Mucosa of stomach (tissue), 1 donor: ENCODE measurements around the gene TIA1.
"Not testable (repeated sequence)": the region's sequence is repeated elsewhere in the genome, so short reads cannot be mapped to it uniquely, and the experiment has no call there.

Experiments used
- H3K27me3 ChIP-seq: one replicate; pipeline ENCODE4 v1.7.0; 2013; ENCODE audit warnings: mild to moderate bottlenecking, low read length; ENCODE audit not compliant: control insufficient read depth, insufficient read depth
- H3K36me3 ChIP-seq: one replicate; pipeline ENCODE4 v1.7.0; 2013; ENCODE audit warnings: low read length; ENCODE audit not compliant: control insufficient read depth, insufficient read depth
- H3K4me1 ChIP-seq: one replicate; pipeline ENCODE4 v1.7.0; 2013; ENCODE audit warnings: mild to moderate bottlenecking, low read length; ENCODE audit not compliant: control insufficient read depth, insufficient read depth
- H3K4me3 ChIP-seq: one replicate; pipeline ENCODE4 v1.7.0; 2013; ENCODE audit warnings: low read length
- H3K9ac ChIP-seq: one replicate; pipeline ENCODE4 v1.7.0; 2013; ENCODE audit warnings: mild to moderate bottlenecking, low read length, moderate library complexity
- H3K9me3 ChIP-seq: one replicate; pipeline ENCODE4 v1.7.0; 2013; ENCODE audit warnings: mild to moderate bottlenecking, low read length, moderate library complexity; ENCODE audit not compliant: control insufficient read depth
- donor health status: Pancreatic carcinoma.

The TIA1 gene

DNA sequence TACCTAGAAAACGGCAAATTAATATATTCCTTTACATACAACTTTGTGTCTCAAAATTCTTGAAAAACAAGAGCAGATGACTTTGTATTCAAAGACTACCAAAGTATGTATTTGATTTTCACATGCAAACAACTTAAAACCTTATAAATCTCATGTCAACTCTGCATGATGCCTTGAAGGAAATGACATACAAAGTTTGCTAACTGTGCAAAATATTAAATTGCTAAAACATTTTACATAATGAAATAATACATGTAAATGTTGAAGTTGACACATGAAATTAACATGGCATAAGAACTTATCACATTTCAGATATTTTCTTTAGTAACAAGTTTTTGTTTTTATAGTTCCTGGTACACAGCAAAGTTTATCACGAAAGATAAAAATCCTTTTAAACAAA is 36.8 kb downstream of the TIA1 start:
- Histone ChIP-seq H3K9ac (no peak overlapping the region), H3K27me3 (no peaks in the 10 kb centered on the region), H3K9me3 (no peaks in the 10 kb centered on the region), H3K36me3 (no peaks in the 10 kb centered on the region), H3K4me3 (no peak overlapping the region), H3K4me1 (peaks cover 6% of the 10 kb centered on the region)

DNA sequence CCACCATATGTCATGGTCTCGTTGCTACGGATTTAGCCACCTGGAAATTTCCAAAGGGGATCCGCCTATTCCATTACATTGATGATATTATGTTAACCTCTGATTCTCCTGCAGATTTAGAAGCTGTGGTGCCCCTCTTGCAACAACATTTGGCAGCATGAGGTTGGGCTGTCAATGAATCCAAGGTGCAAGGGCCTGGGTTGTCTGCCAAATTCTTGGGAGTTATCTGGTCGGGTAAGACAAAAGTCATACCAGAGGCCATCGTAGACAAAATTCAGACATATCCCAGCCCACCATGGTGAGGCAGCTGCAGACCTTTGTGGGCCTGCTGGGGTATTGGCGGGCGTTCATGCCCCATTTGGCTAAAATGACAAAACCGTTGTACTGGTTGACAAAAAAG is 44.0 kb downstream of the TIA1 start:
- Histone ChIP-seq H3K9ac (no peak overlapping the region), H3K4me3 (no peak overlapping the region), H3K4me1 (peaks cover 13% of the 10 kb centered on the region), H3K27me3 (no peaks in the 10 kb centered on the region), H3K9me3 (no peaks in the 10 kb centered on the region), H3K36me3 (no peaks in the 10 kb centered on the region)

DNA sequence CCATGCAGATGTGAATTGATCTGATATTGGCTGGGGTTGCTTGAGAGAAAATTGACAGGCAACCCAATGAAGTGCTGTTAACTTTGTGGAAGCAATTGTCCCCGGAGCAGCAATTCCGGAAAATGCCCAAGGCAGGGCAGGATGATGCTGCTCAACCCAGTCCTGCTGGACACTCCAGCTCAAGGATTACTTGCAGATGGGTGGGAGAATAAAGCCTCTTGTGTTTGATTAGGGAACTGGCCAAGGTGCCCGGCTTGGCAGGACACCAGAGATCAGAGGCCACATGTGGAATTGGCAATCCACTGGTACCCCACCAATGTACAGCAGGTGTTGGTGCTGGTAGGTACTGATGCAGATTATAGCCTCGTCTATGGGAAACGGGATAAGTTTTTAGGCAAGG is 45.3 kb downstream of the TIA1 start:
- peaks cover 13% of the 10 kb centered on the region for H3K4me1 ChIP-seq
- no peaks in the 10 kb centered on the region for H3K9me3 ChIP-seq
- H3K4me3 ChIP-seq, result no peak overlapping the region
- no peaks in the 10 kb centered on the region for H3K36me3 ChIP-seq
- H3K27me3 ChIP-seq, result no peaks in the 10 kb centered on the region
- no peak overlapping the region for H3K9ac ChIP-seq

DNA sequence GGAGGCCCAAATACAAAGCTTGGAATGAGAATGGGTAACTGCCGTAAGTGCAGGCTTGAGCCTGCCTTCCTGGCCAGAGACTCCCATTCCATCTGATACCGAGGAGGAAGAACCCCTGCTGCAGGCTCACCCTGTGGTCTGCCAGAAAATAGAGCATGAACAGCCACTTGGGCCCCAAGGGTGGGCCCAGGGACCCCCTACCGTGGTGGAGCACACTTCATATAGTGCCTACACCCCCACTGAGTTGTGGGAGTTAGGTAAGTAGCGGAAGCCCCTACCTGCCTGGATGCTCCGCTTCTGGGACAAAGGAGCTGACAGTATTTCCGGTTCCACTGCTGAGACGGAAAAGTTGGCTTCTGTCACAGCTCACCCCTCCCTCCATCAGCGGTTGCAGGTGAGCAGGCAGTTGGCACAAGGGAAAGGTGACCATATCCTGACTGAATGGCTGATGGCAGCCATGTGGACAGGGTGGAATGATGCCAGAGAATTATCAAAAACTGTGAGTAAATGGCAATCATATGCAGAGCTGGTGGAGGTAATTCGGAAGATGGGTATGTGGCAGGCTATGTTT is 46.1 kb downstream of the TIA1 start:
- H3K36me3 ChIP-seq, result no peaks in the 10 kb centered on the region
- H3K9me3 ChIP-seq, result no peaks in the 10 kb centered on the region
- H3K9ac ChIP-seq, result no peak overlapping the region
- peaks cover 13% of the 10 kb centered on the region for H3K4me1 ChIP-seq
- H3K27me3 ChIP-seq, result no peaks in the 10 kb centered on the region
- no peak overlapping the region for H3K4me3 ChIP-seq

DNA sequence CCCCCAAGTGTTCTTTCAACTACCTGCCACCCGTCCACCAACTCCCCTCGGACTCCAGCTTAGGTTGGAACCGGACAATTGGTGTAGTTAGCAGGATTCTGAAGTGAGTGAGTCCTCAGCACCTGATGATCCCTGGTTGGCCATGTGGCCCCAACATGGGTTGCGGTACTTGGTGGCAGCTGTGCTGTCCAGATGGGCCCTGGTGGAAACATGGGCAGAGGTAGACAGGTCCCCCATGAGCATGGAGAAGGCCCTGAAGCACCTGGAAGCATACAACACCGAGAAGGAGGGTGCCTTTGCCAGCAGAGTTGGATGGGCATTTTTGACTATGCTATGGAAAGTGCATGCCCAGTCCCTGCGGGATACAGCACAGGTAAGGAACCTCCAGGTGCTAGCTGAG is 46.6 kb downstream of the TIA1 start:
- no peak overlapping the region for H3K4me3 ChIP-seq
- no peaks in the 10 kb centered on the region for H3K9me3 ChIP-seq

DNA sequence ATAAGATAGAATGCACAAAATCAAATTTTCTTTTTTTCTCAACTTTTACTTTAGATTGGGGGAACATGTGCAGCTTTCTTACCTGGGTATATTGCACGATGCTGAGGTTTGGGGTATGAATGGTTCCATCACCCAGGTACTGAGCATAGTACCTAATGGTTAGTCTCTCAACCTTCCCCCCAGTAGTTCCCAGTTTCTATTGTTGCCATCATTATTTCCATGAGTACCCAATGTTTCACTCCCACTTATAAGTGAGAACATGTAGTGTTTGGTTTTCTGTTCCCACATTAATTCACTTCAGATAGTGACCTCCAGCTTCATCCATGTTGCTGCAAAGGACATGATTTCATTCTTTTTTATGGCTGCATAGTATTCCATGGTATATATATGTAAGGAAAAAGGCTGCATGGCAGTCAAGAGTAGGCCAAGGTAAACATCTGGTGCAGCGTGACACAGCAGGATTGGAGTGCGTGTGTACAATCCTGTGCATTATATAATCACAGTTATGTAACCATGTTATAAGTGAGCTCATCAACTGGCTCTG is 47.1 kb downstream of the TIA1 start:
- Histone ChIP-seq H3K9me3 (no peaks in the 10 kb centered on the region), H3K4me1 (peaks cover 13% of the 10 kb centered on the region), H3K9ac (no peak overlapping the region), H3K4me3 (no peak overlapping the region), H3K27me3 (no peaks in the 10 kb centered on the region), H3K36me3 (no peaks in the 10 kb centered on the region)

More for the DNA sequence above, 46.6 kb downstream of the TIA1 start:
- Histone ChIP-seq H3K36me3 (no peaks in the 10 kb centered on the region), H3K27me3 (no peaks in the 10 kb centered on the region), H3K9ac (no peak overlapping the region), H3K4me1 (peaks cover 13% of the 10 kb centered on the region)

DNA sequence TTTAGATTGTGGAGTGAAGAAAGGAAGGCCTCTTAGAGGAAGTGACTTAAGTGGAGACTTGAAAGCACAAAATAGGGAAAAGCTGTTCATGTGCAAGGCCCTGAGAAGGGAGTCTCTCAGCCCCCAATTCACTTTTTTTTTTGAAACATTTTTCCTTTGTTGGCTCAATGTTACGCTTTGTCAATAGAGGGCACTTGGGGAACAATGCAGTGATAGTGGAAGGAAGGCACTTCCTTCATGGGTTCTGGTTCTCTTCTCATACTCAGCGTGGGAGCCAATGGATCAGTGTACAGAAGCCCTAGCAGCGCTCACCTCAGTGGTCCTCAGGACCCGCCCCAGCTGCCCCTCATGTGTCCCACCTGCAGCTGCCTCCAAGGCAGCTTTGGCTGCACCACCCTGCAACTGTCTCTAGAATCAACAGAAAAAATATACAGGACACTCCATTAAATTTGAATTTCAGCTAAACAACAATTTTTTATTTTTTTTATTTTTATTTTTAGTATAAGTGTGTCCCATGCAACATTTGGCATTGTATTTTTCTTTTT is 49.0 kb downstream of the TIA1 start:
- Histone ChIP-seq H3K4me1 (peaks cover 13% of the 10 kb centered on the region), H3K27me3 (no peaks in the 10 kb centered on the region), H3K9me3 (no peaks in the 10 kb centered on the region), H3K9ac (no peak overlapping the region), H3K36me3 (no peaks in the 10 kb centered on the region), H3K4me3 (no peak overlapping the region)

DNA sequence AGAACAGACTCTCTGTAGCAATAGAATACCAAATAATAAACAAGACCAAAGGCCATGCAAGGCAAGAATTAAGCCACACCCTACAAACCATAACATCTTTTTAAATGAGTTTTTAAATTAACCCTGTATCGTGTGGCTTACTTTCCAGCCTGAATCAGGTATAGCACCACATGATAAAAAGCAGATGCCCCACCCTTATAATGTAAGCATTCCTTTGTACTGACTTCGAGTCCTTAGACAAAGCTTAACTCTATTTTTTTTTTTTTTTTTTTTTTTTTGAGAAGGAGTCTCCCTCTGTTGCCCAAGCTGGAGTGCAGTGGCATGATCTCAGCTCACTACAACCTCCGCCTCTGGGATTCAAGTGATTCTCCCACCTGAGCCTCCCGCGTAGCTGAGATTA is 55.9 kb downstream of the TIA1 start:
- H3K4me1 ChIP-seq, result peaks cover 10% of the 10 kb centered on the region
- no peaks in the 10 kb centered on the region for H3K9me3 ChIP-seq
- H3K4me3 ChIP-seq, result no peak overlapping the region
- no peaks in the 10 kb centered on the region for H3K36me3 ChIP-seq
- no peaks in the 10 kb centered on the region for H3K27me3 ChIP-seq
- no peak overlapping the region for H3K9ac ChIP-seq

DNA sequence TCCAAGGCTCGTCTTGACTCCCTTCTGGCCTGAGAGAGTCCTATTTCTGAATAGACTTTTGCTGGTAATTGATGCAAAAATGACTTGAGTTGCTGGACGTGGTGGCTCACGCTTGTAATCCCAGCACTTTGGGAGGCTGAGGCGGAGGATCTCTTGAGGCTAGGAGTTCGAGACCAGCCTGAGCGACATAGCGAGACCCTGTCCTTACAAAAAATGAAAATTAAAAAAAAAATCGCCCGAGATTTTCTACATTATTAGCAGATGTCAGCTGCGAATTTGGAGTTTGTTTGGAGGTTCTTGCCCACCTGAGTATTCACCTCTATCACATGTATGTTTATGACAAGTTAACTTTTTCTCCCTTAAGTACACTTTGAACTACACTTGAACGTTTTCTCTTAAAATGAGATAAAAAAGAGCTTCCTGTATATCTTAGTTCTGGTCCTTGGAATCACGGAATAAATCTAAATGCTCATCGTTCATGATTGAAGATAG is 57.1 kb downstream of the TIA1 start:
- Histone ChIP-seq H3K4me1 (peaks cover 10% of the 10 kb centered on the region), H3K36me3 (no peaks in the 10 kb centered on the region), H3K4me3 (peak overlapping the region; percentile 80), H3K9ac (peak overlapping the region; percentile 80), H3K9me3 (no peaks in the 10 kb centered on the region), H3K27me3 (no peaks in the 10 kb centered on the region)

DNA sequence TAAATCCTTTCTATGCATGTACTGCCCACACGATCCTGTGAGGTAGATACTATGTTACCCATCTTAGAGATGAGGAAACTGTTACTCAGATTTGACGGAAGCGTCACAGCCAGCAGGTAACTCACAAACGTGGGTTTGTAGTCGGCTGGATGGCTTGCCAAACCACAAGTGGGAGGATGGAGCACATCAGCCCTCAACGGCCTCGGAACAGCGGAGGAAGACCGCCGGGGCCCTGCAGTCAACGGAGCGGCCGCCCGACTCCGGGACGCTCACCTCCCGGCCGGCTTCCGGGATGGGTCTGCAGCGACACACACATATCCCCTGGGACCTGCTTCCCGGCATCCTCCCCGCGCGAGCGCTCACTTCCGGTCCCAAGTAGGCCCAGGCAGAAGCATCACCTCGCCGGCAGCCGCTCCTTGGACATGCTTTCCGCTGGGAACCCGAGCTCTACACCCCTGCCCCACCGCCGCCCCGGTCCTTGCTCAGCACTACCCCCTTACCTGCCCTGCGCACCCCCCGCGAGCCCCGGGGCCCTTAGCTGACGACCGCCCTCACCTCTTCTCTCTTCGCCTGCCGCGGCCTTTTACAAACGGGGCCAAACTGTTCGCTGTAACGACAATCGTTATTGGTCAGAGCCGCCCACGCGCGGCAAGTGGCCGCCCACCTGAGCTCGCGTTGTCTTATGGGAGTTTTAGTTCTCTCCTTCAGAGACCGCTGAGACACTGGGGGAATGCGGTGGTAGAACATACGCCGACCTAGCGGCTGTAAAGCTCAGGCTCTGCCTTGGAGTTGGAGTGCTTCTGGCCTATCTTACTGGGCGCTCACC is 57.8 kb downstream of the TIA1 start, which contains the start of gene C2orf42:
C2orf42 (minus strand) TSS at position 602 of the 826 bp plus-strand sequence. CDS start 9,034 bp downstream, outside the sequence.
- peak within 1 kb of the TSS; percentile 80 for H3K9ac ChIP-seq
- H3K4me1 ChIP-seq, result peaks cover 10% of the 10 kb centered on the region
- no peaks in the 10 kb centered on the region for H3K27me3 ChIP-seq
- H3K36me3 ChIP-seq, result no peaks in the 10 kb centered on the region
- no peaks in the 10 kb centered on the region for H3K9me3 ChIP-seq
- peak within 1 kb of the TSS; percentile 80 for H3K4me3 ChIP-seq

DNA sequence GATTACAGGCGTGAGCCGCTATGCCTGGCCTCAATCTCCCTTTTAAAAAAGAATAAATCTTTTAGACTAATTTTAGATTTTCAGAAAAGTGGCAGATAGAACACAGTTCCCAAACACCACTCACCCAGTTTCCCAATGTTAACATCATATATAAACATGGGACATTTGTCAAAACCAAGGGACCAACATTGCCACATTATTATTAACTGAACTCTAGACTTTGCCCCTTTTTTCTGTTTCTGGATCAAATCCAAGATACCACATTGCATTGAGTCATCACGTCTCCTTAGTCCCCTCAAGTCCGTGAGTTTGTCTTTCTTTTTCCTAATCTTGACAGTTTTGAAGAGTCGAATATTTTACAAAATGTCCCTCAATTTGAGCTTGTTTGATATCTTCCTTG is 60.0 kb downstream of the TIA1 start:
- Histone ChIP-seq H3K4me1 (peaks cover 10% of the 10 kb centered on the region), H3K36me3 (no peaks in the 10 kb centered on the region), H3K4me3 (no peak overlapping the region), H3K27me3 (no peaks in the 10 kb centered on the region), H3K9me3 (no peaks in the 10 kb centered on the region), H3K9ac (no peak overlapping the region)

DNA sequence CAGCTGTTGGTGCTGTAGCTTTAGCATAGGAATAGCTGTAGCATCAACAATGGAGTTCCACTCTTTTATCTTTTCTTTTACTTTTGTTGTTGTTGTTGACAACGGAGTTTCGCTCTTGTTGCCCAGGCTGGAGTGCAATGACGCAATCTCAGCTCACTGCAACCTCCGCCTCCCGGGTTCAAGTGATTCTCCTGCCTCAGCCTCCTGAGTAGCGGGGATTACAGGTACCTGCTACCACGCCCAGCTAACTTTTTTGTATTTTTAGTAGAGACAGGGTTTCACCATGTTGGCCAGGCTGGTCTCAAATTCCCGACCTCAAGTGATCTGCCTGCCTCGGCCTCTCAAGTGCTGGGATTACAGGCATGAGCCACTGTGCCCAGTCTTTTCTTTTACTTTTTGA is 61.3 kb downstream of the TIA1 start:
- peaks cover 10% of the 10 kb centered on the region for H3K4me1 ChIP-seq
- H3K9ac ChIP-seq, H3K9me3 ChIP-seq, H3K36me3 ChIP-seq, H3K27me3 ChIP-seq, H3K4me3 ChIP-seq: not testable (repeated sequence)
